SHP77 treated with DMSO at 0.1 percent for 48 hours (cell line): ENCODE measurements around the gene LYSMD1.
A peak's percentile ranks its signal among the peaks of the same experiment; 100 is the strongest.

Experiments
- DNase-seq: peaks from one replicate; lab custom pipeline; 2025; lab: John Stamatoyannopoulos, UW

The LYSMD1 gene

DNA sequence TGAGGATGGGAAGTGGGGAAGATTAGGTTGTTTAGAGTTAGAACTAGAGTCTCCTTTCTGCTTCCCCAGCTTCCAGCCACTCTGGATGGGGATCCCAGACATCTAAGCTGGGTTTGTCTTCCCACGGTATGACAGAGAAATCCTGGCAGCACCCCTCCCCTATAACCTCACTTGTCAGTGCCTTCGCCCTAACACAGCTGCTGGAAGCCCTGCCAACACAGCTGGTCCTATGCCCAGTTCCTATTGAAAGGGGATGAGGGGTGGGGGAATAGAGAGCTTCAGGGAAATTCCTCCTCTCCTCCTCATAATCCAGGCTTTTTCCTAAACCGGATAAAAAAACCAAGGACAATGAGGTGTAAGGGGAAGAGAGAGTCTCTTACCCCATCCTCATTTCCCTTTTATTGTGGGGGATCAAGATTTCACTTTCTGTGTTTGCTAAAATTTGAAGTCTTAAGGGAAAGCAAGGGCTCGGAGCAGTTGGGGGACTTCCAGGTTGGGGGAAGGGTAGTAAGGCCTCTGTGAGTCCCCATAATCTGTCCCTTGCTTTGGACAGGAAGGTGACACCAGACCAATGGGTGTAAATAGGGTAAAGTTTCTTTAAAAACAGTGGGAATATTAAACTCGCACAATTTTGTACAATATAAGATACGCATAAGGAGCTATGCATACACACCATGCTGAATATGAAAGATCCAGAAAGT lies 9.5 kb upstream of the LYSMD1 start:
- DNase-seq = no peak

DNA sequence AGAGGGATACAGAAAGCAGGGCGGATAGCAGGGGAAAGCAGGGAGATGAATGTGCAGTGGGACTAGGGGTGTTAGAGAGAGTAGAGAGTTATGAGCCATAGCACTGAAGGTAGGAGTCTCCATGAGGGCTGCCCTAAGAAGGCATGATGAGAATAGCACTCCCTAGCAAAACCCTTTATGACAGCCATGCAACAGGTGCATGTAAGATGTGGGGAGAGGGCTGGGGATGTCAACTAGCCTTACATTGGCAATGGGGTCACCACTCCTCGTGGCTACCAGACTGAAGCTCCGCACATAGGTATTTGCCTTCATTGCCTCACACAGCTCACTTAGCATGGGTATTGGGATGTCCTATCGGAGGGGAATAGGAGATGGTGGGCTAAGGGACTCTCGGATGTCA lies 5.5 kb upstream of the LYSMD1 start:
- DNase-seq = no peak

DNA sequence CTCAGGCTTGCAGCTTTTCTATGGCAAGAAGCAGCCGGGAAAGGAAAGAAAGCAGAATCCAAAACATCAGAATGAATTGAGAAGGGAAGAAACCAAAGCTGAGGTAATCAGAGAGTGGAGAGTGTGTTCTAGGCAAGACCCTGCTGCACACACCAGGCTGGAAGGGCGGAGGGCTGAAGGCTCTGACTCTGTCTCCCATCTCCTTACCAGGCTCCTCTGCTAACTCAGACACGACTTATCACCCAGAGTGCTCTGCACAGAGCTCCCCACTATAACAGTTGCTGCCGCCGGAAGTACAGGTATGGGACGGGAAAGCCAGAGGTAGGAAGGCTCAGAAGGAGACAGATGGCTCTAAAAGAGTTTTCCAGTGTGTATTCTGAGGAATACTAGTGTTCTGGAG lies 1.4 kb upstream of the LYSMD1 start:
- no peak for DNase-seq

DNA sequence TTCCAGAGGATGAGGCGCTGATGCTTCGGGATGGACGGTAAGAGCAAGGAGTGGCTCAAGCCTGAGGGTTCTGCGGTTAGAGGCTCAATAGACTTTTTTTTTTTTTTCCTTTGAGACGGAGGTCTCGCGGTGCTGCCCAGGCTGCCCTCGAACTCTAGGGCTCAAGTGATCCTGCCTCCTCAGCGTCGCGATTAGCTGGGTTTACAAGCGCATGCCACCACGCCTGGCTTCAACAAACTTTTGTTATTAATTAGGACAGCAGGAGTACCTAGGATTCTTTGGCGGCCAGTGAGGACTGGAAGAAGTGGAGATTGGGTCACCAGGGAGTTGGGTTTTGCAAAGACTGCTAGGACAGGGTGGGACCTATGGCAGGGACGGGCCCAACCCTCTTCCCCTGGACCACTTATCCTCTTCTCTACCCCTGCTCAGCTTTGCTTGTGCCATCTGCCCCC lies 829 bp upstream of the LYSMD1 start:
- no peak for DNase-seq

DNA sequence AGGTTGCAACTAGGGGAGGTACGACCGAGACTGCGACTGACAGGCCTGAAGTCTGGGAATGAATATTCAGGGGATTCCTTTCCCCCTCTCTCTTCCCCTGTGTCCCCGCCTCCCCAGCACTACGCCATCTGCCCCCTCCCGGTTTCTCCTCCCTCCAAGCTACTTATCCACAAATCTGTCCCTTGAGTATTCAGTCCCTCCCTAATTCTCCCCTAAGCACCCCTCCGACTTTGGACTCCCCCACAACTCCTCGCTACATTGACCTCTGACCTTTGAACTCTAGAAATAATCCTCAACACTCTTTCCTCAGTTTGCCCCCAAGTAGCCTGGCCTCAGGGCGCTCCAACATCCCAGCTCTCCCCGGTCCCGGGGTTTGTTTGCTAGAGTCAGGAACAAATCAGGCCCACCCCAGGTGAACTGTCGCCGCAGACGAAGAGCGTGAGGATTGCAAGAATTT lies 393 bp downstream of the LYSMD1 start:
- peak; percentile 31 for DNase-seq

DNA sequence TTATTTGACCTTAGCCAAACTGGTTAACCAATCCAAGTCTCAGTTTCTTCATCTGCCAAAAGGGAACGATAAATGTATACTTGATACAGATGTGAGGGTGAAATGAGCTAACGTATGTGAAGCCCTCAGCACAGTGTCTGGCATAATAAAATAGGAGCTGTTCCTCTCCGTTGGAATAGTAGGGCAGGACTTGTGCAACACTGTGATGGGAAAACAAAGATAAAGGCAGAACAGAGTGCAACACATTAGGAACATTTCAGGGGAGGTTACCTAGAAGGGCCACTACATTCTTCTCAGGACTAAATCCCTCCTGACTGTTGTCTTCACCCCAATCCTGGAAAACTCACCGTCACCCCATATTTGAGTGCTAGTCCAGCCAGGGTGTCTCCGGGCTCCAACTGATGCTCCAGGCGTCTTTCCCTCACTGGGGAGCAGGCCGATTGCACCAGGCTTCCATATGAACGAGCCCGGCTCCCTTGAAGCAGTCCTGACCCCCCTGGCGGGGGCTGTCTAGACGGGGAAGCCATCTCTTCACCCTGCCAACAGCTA lies 896 bp downstream of the LYSMD1 start:
- DNase-seq = no peak

DNA sequence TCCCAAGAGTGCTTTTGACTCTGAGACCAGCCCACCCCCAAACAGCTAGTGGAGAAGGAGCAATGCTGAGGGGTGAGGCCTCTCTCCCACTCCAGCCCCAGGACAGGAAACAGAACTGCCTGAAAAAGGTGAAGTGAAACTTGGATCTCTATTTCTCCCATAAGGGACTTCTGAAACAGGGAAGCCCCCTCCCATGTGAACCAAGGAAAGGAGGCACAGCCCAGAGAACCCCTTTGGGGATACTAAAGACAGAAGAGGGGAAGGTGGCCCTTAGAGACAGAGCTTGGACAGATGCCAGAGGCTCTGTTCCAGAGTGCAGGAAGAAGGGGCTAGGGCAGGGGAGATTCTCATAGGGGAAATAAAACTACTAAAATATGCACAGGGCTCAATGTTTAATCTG lies 6.3 kb downstream of the LYSMD1 start:
- DNase-seq = no peak

DNA sequence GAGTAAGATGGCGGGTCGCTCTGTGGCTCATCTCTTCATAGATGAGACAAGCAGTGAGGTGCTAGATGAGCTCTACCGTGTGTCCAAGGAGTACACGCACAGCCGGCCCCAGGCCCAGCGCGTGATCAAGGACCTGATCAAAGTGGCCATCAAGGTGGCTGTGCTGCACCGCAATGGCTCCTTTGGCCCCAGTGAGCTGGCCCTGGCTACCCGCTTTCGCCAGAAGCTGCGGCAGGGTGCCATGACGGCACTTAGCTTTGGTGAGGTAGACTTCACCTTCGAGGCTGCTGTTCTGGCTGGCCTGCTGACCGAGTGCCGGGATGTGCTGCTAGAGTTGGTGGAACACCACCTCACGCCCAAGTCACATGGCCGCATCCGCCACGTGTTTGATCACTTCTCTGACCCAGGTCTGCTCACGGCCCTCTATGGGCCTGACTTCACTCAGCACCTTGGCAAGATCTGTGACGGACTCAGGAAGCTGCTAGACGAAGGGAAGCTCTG lies 6.9 kb downstream of the LYSMD1 start:
- DNase-seq = no peak

DNA sequence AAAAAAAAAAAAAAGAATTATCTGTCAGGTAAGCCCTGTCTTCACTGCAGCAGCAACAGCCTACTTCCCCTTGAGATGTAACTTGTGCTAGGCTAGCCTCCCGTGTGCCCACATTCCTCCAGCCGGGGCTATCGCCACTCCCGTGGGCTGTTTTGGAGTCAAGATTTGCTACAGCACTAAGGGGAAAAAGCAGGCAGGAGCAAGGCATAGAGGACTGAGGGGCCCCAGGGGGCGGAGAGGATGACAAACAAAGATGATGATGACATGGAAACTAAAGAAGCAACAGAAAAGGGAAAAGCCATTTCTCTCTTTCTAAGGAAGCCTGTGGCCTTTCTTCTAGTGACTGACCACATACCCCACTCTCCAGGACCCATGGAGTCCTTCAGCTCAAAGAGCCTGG lies 7.4 kb downstream of the LYSMD1 start:
- no peak for DNase-seq

DNA sequence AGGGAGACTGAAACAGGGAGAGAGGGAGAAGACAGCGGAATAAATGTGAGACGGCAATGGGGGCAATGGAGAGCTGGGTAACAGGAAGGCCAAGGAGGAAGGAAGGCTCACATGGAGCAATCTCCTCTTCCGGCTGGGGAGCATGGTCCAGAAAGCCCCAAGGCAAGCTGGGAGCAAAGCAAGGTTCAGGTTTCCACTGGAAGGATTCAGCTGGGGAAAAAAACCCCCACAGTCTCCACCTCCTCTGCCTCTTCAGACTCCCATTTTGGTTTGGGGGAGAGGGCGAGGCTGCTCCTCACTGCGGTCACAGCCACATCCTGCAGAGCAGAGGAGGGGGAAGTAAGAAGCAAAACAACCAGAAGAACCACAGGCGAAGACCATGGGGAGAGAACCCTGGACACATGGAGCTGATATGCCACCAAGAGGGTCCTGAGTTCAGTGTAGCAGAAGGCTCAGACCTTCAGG lies 8.6 kb downstream of the LYSMD1 start:
- no peak for DNase-seq

DNA sequence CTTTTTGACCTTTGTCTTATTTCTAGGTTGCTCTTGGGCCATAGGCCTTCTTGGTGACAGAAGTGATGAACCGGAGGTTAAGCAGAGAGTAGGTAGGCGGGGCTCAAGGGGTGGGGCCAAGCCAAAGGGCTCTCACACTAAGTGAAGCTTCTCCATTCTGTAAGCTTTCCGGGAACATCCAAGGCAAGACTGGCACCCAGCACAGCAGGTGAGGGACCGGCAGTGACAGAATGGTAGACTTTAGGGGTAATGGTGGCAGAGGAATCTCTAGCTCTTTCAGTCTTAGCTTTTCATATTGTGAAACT lies 9.2 kb downstream of the LYSMD1 start, which contains the start of gene TNFAIP8L2:
TSS of gene TNFAIP8L2 (plus strand) at position 135 of the 305 bp plus-strand sequence. CDS start 2,049 bp downstream, outside the sequence.
- no peak for DNase-seq

DNA sequence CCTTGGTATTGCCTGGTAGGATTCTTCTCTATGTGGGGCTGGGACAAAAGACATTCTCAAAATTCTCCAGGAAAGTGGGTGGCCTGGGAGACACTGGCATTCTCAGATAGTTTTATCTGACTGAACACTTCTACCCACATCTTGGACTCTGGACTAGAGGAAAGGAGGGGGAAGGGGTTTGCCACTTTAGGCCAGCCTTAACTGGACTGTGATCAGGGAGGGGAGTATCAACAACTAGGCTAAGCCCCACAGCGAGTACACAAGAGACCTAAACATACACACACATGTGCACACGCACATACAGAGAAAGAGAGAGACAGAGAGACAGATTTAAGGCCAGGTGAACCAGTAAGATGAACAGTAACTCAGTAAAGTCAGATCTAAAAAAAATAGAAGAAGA lies 18.0 kb downstream of the LYSMD1 start:
- DNase-seq = no peak

DNA sequence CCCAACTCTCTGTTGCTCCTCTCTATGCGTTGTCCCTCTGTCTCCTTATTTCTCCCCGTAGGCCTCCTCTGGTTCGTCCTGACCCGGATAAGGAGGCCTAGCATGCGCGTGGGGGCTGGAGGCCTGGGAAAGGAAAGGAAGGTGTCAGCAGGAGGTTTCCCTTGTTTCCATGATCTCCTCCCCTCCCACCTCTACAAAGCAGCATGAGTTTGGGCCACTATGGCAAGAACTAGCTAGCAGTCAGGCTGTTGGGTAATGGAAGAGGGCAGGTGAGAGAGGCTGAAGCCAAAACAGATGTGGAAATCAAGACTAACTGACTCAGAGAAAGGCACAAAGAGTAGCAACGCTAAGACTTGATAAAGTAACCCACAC lies 18.6 kb downstream of the LYSMD1 start:
- no peak for DNase-seq

DNA sequence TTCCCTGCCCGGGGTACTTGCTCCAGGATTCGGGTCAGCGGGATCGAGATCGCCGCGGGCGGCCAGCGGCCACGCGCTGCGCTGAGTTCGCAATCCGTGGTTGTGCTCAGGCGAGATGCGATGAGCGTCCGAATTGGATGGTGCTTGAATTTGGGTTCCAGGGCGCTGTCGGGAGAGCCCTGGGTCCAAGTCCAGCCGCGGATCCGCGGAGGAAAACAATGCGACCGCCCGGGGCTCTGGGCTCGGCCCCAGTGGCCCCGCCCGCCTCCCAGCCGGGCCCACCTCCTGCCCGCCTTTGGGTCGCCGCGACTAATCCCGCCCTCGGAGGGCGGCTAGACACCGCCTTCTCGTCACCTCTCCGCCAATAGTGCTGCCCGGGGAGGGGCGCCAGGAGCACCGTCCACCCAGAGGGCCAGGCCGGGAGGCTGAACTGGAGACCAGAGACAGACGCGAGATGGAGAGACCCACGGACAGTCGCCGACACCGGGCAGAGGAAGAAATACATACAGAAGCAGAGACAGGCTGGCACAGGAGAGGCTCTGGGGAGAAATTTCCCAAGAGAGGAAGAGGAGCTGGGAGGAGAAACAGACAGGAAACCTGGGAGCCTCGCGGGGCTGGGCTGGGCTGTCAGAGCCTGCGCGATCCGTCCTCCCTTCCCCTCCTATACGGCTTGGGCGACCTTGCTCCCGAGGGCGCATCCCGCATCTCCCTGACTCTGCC lies 19.1 kb downstream of the LYSMD1 start, which contains the start of gene SEMA6C:
TSS of gene SEMA6C (minus strand) at position 220 of the 720 bp plus-strand sequence. CDS start 4,010 bp downstream, outside the sequence.
- peak; percentile 98 for DNase-seq

DNA sequence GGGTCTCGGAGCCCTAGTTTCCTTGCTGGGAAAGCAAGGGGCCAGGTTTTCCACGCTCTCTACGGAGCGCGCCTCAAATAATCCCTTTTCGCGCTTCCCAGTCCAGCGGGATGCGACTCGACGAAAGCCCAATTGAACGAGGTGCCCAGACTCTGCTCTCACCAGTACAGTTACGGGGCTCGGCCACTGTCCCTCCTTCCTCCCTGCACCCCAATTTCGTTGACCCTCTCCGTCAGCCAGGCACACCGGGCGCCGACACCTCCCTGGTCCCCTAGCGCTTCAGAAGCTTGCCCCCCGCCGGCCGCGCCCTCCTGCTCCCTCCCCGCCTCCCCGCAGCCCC lies 19.7 kb downstream of the LYSMD1 start:
- no peak for DNase-seq

DNA sequence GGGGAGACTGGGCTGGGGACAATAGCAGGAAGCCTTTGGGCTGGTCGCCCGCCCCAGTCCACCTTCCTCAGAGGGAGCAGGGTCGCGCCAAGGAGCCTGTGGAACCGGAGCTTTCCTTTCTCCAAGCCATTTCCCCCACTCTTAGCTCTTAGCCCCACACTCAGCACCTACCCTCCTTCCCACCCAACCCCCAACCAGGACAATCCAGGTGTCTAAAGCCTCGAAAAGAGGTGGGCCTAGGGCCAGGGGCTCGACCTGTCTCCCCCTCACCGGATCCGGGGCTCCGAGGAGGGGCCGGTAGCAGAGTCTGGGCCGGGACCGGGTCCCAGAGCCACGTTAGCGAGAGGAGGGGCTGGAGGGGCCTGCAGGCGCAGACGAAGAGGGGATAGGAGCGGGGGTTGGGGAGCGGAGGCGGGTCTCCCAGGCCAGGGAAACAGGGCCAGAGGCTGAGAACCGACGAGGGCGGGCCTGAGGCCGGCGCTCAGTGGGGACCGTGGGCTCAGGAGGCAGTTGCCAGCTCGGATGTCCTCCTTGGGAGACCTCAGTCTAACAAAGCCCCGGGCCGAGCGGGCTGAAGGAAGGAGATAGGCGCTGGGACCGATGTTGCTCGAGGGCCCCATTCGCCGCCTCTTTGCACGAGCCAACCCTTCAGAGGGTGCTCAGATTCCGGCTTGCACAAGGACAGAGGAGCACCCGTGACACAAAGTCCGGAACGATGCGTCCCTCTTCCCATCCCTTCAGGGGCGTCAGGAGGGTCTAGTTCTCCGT lies 20.2 kb downstream of the LYSMD1 start:
- no peak for DNase-seq

DNA sequence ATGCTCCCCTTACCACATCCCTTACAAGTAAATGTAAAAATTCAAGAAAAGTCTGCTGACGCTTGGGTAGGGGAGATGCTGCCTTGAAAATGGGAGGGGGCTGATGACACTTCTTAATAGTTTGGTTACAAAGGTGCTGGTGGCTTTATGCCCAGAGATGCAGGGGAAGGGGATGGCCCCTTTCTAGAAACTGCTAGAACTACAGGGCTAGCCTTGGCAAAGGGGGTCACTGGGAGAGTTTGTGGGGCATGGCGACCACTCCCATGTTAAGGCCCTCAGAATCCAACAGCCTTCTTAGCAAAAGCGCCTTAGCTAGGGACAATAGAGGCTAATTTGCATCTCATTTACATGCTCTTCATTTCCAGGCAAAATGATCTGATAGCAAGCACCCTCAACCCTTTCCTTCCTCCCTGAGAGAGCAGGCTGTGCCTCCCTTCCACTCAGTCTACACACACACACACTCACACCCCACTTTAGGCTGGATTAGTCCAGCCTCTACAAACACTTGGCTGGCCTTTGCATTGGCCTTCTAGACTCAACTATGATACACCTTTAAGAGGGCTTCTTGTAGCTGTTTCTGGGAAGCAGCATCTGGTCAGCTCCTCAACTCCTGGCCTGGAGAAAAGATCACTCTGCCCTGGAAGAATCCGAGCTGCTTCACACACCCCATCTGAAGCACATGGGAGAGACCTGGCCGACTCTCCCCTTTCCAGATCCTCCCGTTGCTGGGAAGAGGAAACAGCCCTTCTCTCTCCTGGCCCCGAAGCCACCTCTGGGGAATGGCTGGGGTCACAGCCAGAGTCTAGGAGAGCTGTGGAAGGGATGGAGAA lies 21.0 kb downstream of the LYSMD1 start:
- no peak for DNase-seq

DNA sequence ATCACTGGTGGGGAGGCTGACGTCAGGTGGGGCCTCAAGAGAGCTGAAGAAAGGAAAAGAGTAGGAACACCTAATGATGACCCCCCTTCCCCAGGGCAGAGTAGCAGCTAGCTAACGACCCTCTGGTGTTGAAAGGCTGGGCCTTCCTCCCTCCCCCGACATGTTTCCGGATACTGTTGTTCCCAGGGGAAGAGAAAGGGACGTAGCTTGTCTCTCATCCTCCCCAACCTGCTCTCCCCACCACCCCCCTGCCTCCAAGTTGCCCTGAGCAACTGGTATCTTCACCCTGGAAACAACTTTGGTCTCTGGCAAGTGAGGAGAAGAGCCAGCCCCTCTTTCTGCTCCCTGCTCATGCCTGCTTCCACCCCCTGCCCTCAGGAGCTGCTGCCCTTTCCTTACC lies 21.7 kb downstream of the LYSMD1 start:
- no peak for DNase-seq

DNA sequence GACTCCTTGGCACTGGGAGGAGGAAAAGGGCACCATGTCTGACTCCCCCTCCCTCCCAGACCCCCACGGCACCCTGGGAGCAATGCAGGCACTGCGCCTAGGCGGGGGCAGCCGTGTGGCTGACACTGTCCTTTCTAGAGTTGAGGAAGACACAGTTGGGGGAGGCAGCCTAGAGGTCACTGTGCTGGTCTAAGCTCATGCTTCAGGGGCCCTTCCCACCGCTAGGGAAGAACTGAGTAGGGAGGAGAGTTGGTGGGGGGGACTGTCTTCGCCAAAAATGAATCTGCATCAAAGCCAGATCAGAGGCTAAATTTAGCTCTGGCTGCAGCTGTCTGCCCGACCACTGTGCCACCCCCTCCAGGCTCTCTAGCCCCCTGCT lies 22.7 kb downstream of the LYSMD1 start:
- no peak for DNase-seq

DNA sequence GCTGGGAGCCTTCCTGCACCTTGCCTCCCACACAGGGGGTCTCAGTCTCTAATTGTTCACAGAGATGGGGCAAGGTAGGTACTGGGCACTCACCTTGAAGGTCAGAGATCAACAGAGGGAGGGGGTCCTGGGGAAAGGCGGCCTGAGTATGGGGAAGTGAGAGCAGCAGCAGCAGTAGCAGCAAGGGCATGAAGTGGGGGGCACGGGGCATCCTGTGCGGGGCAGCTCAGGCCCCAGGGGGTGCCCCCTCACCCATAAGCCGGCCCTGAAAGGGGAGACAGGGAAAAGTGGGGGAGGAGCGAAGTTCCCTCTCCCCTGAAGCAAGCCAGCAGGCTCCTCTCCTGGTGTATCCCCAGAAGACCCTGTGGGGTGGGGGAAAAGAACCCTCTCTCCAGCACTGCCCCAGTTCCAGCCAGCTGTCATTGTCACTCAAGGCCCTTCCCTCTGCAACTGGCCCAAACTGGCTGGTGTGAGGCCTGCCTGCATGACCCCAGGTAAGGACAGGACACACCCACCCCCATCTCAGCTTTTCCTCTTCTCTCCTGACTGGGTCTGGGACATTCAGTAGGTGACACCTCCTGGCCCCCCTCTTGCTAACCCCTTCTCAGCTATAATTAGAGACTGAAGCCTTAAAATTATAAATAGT lies 23.2 kb downstream of the LYSMD1 start:
- DNase-seq = no peak

DNA sequence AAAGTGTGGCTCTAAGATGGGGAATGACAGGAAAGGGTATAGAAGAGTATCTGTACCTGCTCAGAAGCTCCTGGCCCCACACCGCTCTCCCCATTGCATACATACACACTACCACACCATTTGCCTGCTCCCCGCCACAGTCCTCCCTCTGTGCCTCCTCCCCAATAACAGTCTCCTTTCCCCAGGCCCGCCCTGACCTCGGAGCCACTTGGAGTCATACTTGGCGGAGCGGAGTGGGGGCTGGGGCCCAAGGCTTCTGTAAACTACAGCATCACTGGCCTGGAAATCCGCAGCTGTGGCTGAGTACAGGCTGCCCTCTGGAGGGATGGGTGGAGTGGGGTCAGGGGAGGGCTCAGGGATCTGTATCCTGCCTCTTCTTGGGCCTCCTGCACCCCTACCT lies 27.9 kb downstream of the LYSMD1 start:
- DNase-seq = no peak
